GM12875 (cell line): ENCODE measurements around the gene C2CD2.

ENCODE experiments used
- H3K4me3 ChIP-seq: one replicate; pipeline ENCODE4 v1.5.1; 2011; ENCODE audit warnings: low read depth, low read length, control low read depth
- CTCF ChIP-seq: IDR thresholded peaks from 2 replicates; pipeline ENCODE4 v1.5.1; 2011; ENCODE audit warnings: low read depth, mild to moderate bottlenecking, control low read depth, inconsistent platforms, low read length, moderate library complexity, borderline replicate concordance; ENCODE audit not compliant: insufficient read depth

C2CD2 gene

GRCh38 chr21:41873426-41873825, 80.4 kb downstream of the C2CD2 start:
- no peak overlapping the region for H3K4me3 ChIP-seq
- no peak for TF ChIP-seq CTCF

- no peak for TF ChIP-seq CTCF
- H3K4me3 ChIP-seq, result no peak overlapping the region
Observed at GRCh38 chr21:41873005-41873404, 80.8 kb downstream of the C2CD2 start.

- H3K4me3 ChIP-seq, result no peak overlapping the region
- no peak for TF ChIP-seq CTCF
Observed at GRCh38 chr21:41871293-41872030, 82.4 kb downstream of the C2CD2 start.

- TF ChIP-seq CTCF, result no peak
- H3K4me3 ChIP-seq, result no peak overlapping the region
Observed at GRCh38 chr21:41869771-41870170, 84.0 kb downstream of the C2CD2 start.

- H3K4me3 ChIP-seq, result no peak overlapping the region
- no peak for TF ChIP-seq CTCF
Observed at GRCh38 chr21:41868062-41868710, 85.6 kb downstream of the C2CD2 start.

GRCh38 chr21:41867313-41867712, 86.5 kb downstream of the C2CD2 start:
- TF ChIP-seq CTCF, result no peak
- H3K4me3 ChIP-seq, result no peak overlapping the region

- no peak for TF ChIP-seq CTCF
- H3K4me3 ChIP-seq, result no peak overlapping the region
Observed at GRCh38 chr21:41866274-41866809, 87.5 kb downstream of the C2CD2 start.
